Posterior vena cava (tissue), 2 donors: ENCODE results near the gene GNAO1. TPM values are rescaled to one million over a fixed set of nuclear protein-coding genes. Genes with fewer than 3 reads are reported as not detected.

Source experiments
- DNase-seq: peaks from one replicate; pipeline ENCODE4 v3.0.0-alpha.2; 2020; ENCODE audit warnings: low spot score
- intact Hi-C, 2 donors: fragments of 100-400 bp; cut with DNase I; formaldehyde crosslinking; loops; one replicate each; pipeline versions ENCODE4 v1.14.1 to v1.14.2; 2022 to 2023
- total RNA-seq, 2 donors: library from RNA; stranded (reverse); fragmentation: NEBNext Ultra II Directional; extraction: Animal tissue kit (Norgen Biotek cat#: 25700); gene quantifications; one replicate each; pipeline ENCODE4 v1.2.1, GENCODE V29; 2021
- donor health status: DM: yes; HTN: yes; CAD: no.
- donor health status: DM: yes; HTN: yes; CAD: no.

Gene GNAO1
- total RNA-seq, 2 donors from 2014 or later = 21.4 to 39.1 TPM

DNA sequence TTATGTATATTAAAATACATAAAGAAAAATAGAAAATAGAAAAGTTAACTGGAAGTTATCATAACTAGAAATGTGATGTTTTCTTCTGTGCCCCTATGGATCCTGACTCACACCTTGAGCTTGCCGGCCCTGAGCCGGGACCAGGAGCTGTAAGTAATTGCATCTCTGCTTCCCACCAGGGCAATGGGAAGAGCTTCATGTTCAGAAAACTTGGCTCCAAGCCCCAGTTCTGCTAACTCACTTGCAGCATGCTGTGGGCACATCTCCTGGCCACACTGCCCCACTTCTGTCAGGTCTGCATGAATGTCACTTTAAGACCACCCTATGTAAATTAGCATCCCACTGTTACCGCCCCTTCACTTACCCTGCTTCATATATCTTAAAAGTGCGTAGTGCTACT lies 37.2 kb downstream of the GNAO1 start:
- DNase-seq = no peak
- intact Hi-C loops = no loop called here

DNA sequence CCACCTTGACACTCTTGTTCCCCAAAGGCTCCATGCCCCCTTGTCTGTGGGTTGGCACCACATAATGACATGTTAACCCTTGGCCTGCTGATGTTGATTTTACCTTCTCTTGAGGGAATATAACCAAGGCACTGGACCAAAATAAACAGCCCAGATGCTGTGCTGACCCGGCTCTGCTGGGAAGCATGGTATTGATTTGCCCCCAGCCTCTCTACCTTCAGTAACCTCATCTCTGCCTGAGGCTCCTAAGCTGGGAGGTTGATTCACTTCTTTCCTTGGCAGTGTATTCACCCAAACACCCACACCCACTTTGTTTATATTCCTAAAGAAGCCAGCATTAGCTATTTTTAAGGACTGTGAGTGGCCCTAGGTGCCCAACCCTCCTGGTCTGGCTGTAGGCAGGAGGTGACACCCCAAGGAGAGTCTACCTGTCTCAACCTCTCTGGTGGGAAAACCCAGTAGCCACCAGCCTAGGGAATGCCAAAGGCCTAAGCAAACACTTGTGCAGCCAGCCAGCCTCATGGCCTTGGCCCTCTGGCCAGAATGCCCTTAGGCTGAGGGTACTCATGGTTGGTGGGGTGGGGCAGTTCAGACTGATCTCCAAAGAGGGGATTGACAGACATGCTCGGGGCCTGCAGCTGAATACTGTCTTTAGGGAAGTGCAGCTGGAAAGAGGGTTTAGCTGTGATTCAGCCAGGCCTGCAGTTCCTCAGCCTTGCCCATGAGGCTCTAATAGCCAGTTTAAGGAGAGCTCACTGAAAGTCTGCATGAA lies 42.7 kb downstream of the GNAO1 start:
- no peak for DNase-seq
- intact Hi-C loops = no loop called here

- intact Hi-C loops = no loop called here
- DNase-seq = no peak
Measured at GRCh38 chr16:56234737-56235136, 43.4 kb downstream of the GNAO1 start.

- intact Hi-C loops = no loop called here
- DNase-seq = no peak
Measured at GRCh38 chr16:56237451-56237930, 46.2 kb downstream of the GNAO1 start.

DNA sequence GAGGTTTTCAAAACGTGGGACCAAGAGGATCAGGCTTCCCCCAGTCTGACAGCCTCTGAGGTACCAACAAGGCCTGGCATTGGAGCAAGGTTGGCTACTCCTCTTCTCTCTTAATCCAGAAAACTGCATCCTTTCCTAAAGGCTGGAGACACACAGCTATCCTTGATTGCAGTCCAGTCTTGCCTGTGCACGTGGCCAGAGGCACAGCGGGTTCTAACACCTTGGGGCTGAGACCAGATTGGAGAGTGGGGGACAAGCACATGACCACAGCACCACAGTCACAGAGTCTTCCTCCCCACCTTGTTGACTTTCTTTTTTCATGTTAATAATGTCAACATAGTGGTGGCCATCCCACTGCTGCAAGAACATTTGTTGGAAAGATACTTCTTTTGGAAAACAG lies 46.9 kb downstream of the GNAO1 start:
- no peak for DNase-seq
- intact Hi-C loops = no loop called here

- no peak for DNase-seq
- intact Hi-C loops = loop anchor here in 1 of 2 donors (10.0 kb wide), 1 partner anchor 1997 kb away; no protein-coding TSS in a partner anchor
Measured at GRCh38 chr16:56241596-56241995, 50.3 kb downstream of the GNAO1 start.

- DNase-seq = no peak
- intact Hi-C loops = loop anchor here in 1 of 2 donors (10.0 kb wide), 1 partner anchor 1998 kb away; no protein-coding TSS in a partner anchor
Measured at GRCh38 chr16:56242740-56243139, 51.5 kb downstream of the GNAO1 start.

- DNase-seq = no peak
- intact Hi-C loops = loop anchor here in 1 of 2 donors (10.0 kb wide), 1 partner anchor 2000 kb away; no protein-coding TSS in a partner anchor
Measured at GRCh38 chr16:56244612-56245011, 53.3 kb downstream of the GNAO1 start.

GRCh38 chr16:56245197-56245596 lies 53.9 kb downstream of the GNAO1 start:
- intact Hi-C loops = loop anchor here in 1 of 2 donors (10.0 kb wide), 1 partner anchor 2000 kb away; no protein-coding TSS in a partner anchor

GRCh38 chr16:56246051-56246817 lies 54.9 kb downstream of the GNAO1 start:
- intact Hi-C loops = loop anchor here in 1 of 2 donors (10.0 kb wide), 1 partner anchor 2001 kb away; no protein-coding TSS in a partner anchor
- no peak for DNase-seq

More at GRCh38 chr16:56245197-56245596, 53.9 kb downstream of the GNAO1 start:
- DNase-seq = no peak

DNA sequence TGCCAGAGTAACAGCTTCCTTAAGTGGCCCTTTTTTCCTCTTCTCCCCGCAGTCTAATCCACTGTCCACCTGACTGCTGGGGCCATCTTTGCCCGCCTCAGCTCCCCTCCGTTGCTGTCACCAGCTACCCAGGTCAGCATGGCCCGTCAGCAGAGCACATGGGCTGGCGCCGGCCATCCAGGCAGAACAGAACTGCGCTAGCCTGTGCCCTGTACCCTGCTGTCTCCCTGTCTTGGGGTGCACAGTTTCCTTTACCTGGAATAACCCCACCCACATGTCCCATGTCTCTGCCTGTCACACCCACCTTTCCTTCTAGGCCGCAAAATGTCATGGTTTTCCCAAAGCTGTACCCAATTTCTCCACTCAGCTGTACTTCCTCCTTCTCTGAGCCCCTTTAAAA lies 55.7 kb downstream of the GNAO1 start:
- intact Hi-C loops = loop anchor here in 1 of 2 donors (10.0 kb wide), 1 partner anchor 2002 kb away; no protein-coding TSS in a partner anchor
- no peak for DNase-seq

DNA sequence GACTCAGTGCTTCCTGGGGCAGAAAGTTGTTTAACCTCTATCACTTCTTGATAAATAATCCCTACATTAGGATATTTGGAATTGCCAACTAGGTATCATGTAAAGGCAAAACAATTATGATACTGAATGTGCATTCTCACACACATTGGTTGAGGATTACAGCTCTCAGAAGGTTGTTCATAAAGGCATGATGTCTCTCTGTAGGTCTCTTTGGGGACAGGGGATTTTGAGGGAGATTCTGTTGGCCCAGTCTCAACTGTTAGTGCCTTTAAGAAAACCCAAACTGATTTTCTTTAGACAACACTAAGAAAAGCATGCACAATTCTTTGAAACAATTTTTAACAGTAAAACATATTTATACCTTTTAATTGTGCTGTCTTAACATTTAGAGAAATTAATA lies 56.5 kb downstream of the GNAO1 start:
- intact Hi-C loops = loop anchor here in 1 of 2 donors (10.0 kb wide), 1 partner anchor 2003 kb away; no protein-coding TSS in a partner anchor
- no peak for DNase-seq

- intact Hi-C loops = no loop called here
- no peak for DNase-seq
Measured at GRCh38 chr16:56252835-56253234, 61.5 kb downstream of the GNAO1 start.

GRCh38 chr16:56255904-56256303 lies 64.6 kb downstream of the GNAO1 start:
- intact Hi-C loops = loop anchor here in 1 of 2 donors (5.0 kb wide), 1 partner anchor 1236 kb away; no protein-coding TSS in a partner anchor
- DNase-seq = no peak

DNA sequence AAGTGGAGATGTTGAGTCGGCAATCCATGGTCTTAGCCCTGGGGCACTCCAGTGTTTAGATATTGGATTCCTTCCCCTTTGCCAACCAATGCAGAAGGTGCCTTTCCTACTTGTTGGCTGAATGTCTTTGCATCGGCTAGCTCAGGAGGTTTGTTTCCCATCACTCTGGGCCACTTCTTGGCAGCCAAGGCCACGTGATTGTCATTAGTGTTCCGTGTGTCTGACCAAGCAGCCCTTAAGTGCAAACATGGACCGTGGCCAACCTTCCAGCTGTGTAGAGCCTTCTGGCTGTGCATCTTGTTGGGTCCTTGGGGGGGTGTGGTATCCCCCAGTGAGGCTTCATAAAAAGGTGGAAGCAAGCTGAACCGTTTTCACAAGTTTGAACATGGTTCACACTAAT lies 66.0 kb downstream of the GNAO1 start:
- DNase-seq = no peak
- intact Hi-C loops = loop anchor here in 1 of 2 donors (5.0 kb wide), 1 partner anchor 1235 kb away; no protein-coding TSS in a partner anchor

DNA sequence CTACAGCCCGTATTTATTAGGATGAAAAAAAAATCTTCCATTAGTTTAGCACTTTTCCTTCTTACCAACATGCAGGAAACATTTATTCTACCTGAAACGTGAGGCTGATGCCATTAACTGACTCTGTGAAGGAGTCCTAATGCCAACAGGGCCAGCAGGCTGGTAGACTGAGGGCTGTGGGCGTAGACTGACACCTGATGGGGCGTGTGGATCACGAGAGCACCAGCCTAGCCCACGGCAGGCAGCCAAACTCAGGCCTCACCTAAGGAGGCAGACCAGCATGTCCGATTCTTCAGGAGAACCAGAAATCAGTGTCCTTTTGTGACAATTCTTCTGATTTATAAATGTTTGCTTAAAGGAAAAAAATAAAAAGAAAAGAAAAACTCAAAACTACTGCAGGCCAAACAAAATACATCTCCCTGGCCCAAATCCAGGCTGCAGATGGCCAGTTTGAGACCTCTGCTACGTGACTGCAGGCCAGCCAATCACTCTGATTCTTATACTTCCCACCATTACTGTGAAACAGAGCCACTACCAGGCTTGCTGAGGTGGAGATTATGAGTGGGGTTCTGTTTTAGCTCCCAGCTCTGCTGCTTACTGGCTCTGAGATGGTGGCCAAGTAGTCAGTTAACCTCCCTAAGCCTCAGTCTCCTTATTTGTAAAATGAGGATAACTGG lies 66.5 kb downstream of the GNAO1 start:
- DNase-seq = no peak
- intact Hi-C loops = loop anchor here in 1 of 2 donors (5.0 kb wide), 1 partner anchor 1234 kb away; no protein-coding TSS in a partner anchor

- DNase-seq = no peak
- intact Hi-C loops = loop anchor here in 1 of 2 donors (5.0 kb wide), 1 partner anchor 1234 kb away; no protein-coding TSS in a partner anchor
Measured at GRCh38 chr16:56258508-56259424, 67.5 kb downstream of the GNAO1 start.

DNA sequence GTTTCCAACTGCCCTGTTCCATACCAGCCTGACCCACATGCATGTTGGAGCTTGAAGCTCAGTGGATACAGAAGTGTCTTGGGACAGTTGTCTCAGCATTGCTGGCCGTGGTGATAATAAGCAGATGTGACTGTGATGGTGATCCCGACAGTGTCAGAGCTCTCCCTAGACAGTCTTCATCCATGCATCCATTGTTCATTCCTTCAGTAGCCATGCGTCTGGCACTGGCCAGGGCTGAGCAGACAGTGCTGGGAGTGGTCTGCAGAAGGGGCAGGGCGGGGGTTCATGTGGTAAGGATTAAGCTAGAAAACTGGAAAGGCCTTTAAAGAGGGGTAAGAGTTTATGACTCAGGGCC lies 68.1 kb downstream of the GNAO1 start:
- no peak for DNase-seq
- intact Hi-C loops = loop anchor here in 1 of 2 donors (5.0 kb wide), 1 partner anchor 1233 kb away; no protein-coding TSS in a partner anchor
